OCI-LY3 (cell line): ENCODE data around the gene MYO1E.

ENCODE experiments used
- H2AFZ ChIP-seq: fragments of 200-600, 300-600 bp; shearing (Covaris generic); 2 replicates; pipeline ENCODE4 v1.6.0; 2014; ENCODE audit warnings: antibody characterized with exemption, low read depth, low read length
- H3K27ac ChIP-seq: fragments of 200-600, 300-600 bp; sonication (generic); 2 replicates; pipeline ENCODE4 v1.5.1; 2014; ENCODE audit warnings: mild to moderate bottlenecking, low read length, moderate library complexity, mixed read lengths
- H3K27me3 ChIP-seq: fragments of 200-600, 300-600 bp; sonication (generic); 2 replicates; pipeline ENCODE4 v1.6.1; 2014; ENCODE audit warnings: low read depth, low read length, mixed read lengths
- H3K36me3 ChIP-seq: fragments of 200-600, 300-600 bp; sonication (generic); replicated peaks from 2 replicates; pipeline ENCODE3; 2014; ENCODE audit warnings: low read depth, low read length, mixed read lengths
- H3K4me1 ChIP-seq: fragments of 300-600, 200-600 bp; sonication (generic); 2 replicates; pipeline ENCODE4 v1.6.1; 2014; ENCODE audit warnings: low read length, mixed read lengths
- H3K4me2 ChIP-seq: fragments of 200-600, 300-600 bp; sonication (generic); 2 replicates; pipeline ENCODE4 v1.6.1; 2014; ENCODE audit warnings: low read length, mixed read lengths
- H3K4me3 ChIP-seq: fragments of 300-600, 200-600 bp; sonication (generic); 2 replicates; pipeline ENCODE4 v1.5.1; 2014; ENCODE audit warnings: antibody characterized with exemption, mild to moderate bottlenecking, low read length, moderate library complexity
- H3K79me2 ChIP-seq: fragments of 300-600, 200-600 bp; shearing (Covaris generic); 2 replicates; pipeline ENCODE4 v1.6.1; 2014; ENCODE audit warnings: mild to moderate bottlenecking, low read length, mixed read lengths
- H3K9ac ChIP-seq: fragments of 300-600, 200-600 bp; shearing (Covaris generic); 2 replicates; pipeline ENCODE4 v1.6.0; 2014; ENCODE audit warnings: mild to moderate bottlenecking, low read length, moderate library complexity
- H3K9me3 ChIP-seq: fragments of 200-600, 300-600 bp; shearing (Covaris generic); 2 replicates; pipeline ENCODE4 v1.6.1; 2014; ENCODE audit warnings: low read length, mixed read lengths; ENCODE audit not compliant: insufficient read depth
- H4K20me1 ChIP-seq: fragments of 200-600, 300-600 bp; sonication (generic); 2 replicates; pipeline ENCODE4 v1.6.1; 2016; ENCODE audit warnings: low read length, mixed read lengths; ENCODE audit not compliant: insufficient read depth
- EZH2phosphoT487 ChIP-seq: fragments of 200-600 bp; shearing (Covaris generic); IDR thresholded peaks from 2 replicates; pipeline ENCODE4 v1.6.1; 2018; ENCODE audit warnings: antibody characterized with exemption, mixed run types, low read depth
- TF ChIP-seq, protein P1 (sequence below): fragments of 200-600, 300-600 bp; sonication (generic); IDR thresholded peaks from 2 replicates; pipeline ENCODE4 v1.5.1; 2014; ENCODE audit warnings: antibody characterized with exemption, low read length, low read depth

Gene MYO1E

DNA sequence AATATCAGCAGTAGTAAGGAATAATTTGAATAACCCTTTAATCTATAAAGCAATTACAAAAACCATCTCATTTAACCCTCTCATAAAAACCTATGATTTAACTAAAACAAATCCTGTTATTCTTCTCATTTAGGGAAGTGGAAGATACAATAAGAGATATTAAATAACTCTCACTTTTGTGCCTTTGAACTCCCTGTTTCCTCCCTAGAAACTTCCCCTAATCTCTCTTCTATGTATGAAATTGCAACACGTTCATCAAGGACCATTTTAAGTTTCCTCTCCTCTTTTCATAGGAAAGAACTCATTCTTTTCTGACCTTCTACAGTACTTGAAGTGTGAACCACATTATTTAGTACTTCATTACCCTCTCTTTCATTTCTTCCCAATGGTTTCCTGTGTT is 46.5 kb upstream of the MYO1E start:
- Histone ChIP-seq H3K27ac (0 out of 2 replicates have a peak overlapping the region, but pooled peaks have one; percentile 3), H3K36me3 (no peaks in the 10 kb centered on the region), H3K4me3 (no peak overlapping the region), H3K27me3 (peaks cover 23% of the 10 kb centered on the region), H3K79me2 (no peaks in the 10 kb centered on the region), H3K4me1 (peaks cover 29% of the 10 kb centered on the region), H4K20me1 (no peaks in the 10 kb centered on the region), H3K9ac (no peak overlapping the region), H3K4me2 (peak overlapping the region; percentile 37), H2AFZ (no peak overlapping the region), H3K9me3 (no peaks in the 10 kb centered on the region)
- no peak for TF ChIP-seq EZH2phosphoT487

DNA sequence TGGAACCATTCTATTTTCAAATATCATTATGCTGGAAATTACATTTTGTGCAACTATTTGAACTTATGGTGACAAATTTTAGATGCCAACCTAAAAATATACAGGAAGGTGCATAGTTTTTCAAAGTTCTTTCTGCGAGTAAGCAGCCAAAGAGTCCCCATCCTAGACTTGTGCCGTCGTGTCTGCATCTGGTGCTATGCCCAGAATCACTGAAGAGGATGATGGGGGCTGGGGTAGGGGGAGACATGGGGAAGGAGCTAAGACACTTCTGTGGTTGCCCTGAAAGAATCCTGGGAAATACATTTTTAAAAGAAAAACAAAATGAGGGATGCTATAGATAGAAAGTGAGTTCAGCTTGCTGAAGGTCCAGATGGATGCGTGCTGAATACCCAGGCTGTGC is 44.1 kb upstream of the MYO1E start:
- Histone ChIP-seq H3K9ac (no peak overlapping the region), H3K4me1 (peaks cover 50% of the 10 kb centered on the region), H3K36me3 (no peaks in the 10 kb centered on the region), H3K27ac (no peak overlapping the region), H3K79me2 (no peaks in the 10 kb centered on the region), H3K9me3 (no peaks in the 10 kb centered on the region), H2AFZ (no peak overlapping the region), H3K4me3 (no peak overlapping the region), H3K4me2 (no peak overlapping the region), H4K20me1 (no peaks in the 10 kb centered on the region), H3K27me3 (peaks cover 20% of the 10 kb centered on the region)
- TF ChIP-seq, protein P1, sequence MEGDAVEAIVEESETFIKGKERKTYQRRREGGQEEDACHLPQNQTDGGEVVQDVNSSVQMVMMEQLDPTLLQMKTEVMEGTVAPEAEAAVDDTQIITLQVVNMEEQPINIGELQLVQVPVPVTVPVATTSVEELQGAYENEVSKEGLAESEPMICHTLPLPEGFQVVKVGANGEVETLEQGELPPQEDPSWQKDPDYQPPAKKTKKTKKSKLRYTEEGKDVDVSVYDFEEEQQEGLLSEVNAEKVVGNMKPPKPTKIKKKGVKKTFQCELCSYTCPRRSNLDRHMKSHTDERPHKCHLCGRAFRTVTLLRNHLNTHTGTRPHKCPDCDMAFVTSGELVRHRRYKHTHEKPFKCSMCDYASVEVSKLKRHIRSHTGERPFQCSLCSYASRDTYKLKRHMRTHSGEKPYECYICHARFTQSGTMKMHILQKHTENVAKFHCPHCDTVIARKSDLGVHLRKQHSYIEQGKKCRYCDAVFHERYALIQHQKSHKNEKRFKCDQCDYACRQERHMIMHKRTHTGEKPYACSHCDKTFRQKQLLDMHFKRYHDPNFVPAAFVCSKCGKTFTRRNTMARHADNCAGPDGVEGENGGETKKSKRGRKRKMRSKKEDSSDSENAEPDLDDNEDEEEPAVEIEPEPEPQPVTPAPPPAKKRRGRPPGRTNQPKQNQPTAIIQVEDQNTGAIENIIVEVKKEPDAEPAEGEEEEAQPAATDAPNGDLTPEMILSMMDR = no peak
- TF ChIP-seq EZH2phosphoT487 = no peak

DNA sequence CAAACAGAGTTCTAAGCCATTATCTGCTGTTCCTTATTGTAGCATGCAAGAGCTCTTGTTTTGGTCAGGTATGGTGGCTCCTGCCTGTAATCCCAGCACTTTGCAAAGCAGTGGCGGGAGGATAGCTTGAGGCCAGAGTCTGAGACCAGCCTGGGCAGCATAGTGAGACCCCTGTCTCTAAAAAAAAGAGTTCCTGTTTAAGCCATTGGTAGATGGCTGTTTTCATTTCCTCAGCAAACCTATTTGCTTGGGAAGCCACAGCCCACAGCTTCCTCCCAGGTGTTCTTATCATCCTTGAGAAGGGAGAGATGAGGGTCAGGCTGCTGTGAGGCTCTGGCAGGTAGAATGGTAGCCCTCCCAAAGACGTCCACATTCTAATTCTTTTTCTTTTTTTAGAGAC is 40.9 kb upstream of the MYO1E start:
- Histone ChIP-seq H3K79me2 (no peaks in the 10 kb centered on the region), H3K36me3 (no peaks in the 10 kb centered on the region), H3K27me3 (peaks cover 24% of the 10 kb centered on the region), H3K9ac (no peak overlapping the region), H2AFZ (no peak overlapping the region), H3K4me1 (peaks cover 63% of the 10 kb centered on the region), H3K9me3 (no peaks in the 10 kb centered on the region), H3K27ac (peak overlapping the region; percentile 90), H3K4me3 (peak overlapping the region; percentile 25; the same call in 1 of the 2 replicates), H3K4me2 (peak overlapping the region; percentile 50), H4K20me1 (no peaks in the 10 kb centered on the region)
- no peak for TF ChIP-seq EZH2phosphoT487
- TF ChIP-seq, protein P1 = no peak

DNA sequence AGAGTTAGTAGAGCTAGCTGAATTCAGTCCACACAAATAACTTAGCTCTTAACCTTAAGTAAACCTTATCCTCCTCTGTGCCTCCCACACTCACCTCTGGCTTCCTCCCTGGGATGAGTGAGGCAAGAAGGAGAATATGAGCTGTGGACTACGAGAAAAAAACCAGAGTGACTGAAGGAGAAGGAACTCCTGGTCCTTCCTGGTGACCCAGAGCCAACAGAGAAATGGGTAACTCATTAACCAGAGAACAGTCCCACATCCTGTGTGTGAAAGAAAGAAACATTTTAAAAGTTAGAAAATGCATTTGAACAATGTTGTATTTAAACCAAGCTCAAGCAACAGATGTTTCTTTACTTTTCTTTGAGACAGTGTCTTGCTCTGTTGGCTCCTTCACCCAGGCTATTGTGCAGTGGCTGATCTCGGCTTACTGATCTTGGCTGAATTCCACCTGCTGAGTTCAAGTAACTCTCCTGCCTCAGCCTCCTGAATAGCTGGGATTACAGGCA is 37.8 kb upstream of the MYO1E start:
- peak overlapping the region; percentile 90 for H3K27ac ChIP-seq
- no peak overlapping the region for H2AFZ ChIP-seq
- peaks cover 12% of the 10 kb centered on the region for H3K27me3 ChIP-seq
- H3K4me2 ChIP-seq = peak overlapping the region; percentile 86
- H4K20me1 ChIP-seq = no peaks in the 10 kb centered on the region
- H3K79me2 ChIP-seq = no peaks in the 10 kb centered on the region
- peaks cover 75% of the 10 kb centered on the region for H3K4me1 ChIP-seq
- H3K36me3 ChIP-seq = no peaks in the 10 kb centered on the region
- TF ChIP-seq, protein P1 = no peak
- no peak for TF ChIP-seq EZH2phosphoT487
- H3K4me3 ChIP-seq = peak overlapping the region; percentile 70
- H3K9ac ChIP-seq = peak overlapping the region; percentile 48; the same call in 1 of the 2 replicates
- H3K9me3 ChIP-seq = no peaks in the 10 kb centered on the region
